Thoracic aorta (tissue), 2 donors: ENCODE measurements around the gene ANKS1A. TPM values are rescaled to one million over a fixed set of nuclear protein-coding genes. Genes with fewer than 3 reads are reported as not detected.

Experiments
- ATAC-seq: fragments of 150-250 bp; one replicate; pipeline ENCODE4 v1.8.0; 2017; ENCODE audit warnings: low read depth; ENCODE audit not compliant: insufficient number of reproducible peaks, low FRiP score
- DNase-seq: peaks from one replicate; pipeline ENCODE4 v3.0.0-alpha.2; 2020; ENCODE audit warnings: low spot score
- H3K27ac ChIP-seq, 2 donors: fragments of 200-600 bp; sonication (generic); 1 replicate in 1 of 2; 2 replicates in 1 of 2; pipeline ENCODE4 v1.5.1; 2016; ENCODE audit warnings: mild to moderate bottlenecking in 2 of 2, moderate library complexity in 2 of 2
- H3K27me3 ChIP-seq: fragments of 200-600 bp; sonication (generic); replicated peaks from 2 replicates; pipeline ENCODE4 v1.6.0; 2016; ENCODE audit warnings: mild to moderate bottlenecking; ENCODE audit not compliant: insufficient read depth
- H3K36me3 ChIP-seq: fragments of 200-600 bp; sonication (generic); one replicate; pipeline ENCODE4 v1.5.1; 2016
- H3K4me1 ChIP-seq, 2 donors: fragments of 200-600 bp; sonication (generic); 1 replicate in 1 of 2; 2 replicates in 1 of 2; pipeline versions ENCODE4 v1.5.1 to v1.6.0; 2016; ENCODE audit warnings: low read depth in 2 of 2, mild to moderate bottlenecking in 1 of 2; ENCODE audit not compliant: control insufficient read depth in 1 of 2
- H3K4me3 ChIP-seq: fragments of 200-600 bp; sonication (generic); 2 replicates; pipeline ENCODE4 v1.5.1; 2016; ENCODE audit warnings: mild to moderate bottlenecking
- H3K9me3 ChIP-seq: fragments of 200-600 bp; sonication (generic); 2 replicates; pipeline ENCODE4 v1.5.1; 2016
- total RNA-seq, 2 donors: library from RNA; depleted of rRNA; stranded (reverse); fragments of >200 nt; gene quantifications; one replicate each; pipeline versions ENCODE4 v1.1.0 to v1.2.3, GENCODE V29; 2016
- TF ChIP-seq, protein P1 (sequence below): fragments of 200-600 bp; sonication (generic); IDR thresholded peaks from one replicate; pipeline ENCODE4 v1.5.1; 2019; ENCODE audit warnings: antibody characterized with exemption

The ANKS1A gene
- total RNA-seq, 2 donors from 2014 or later: 37.9 to 55.4 TPM

DNA sequence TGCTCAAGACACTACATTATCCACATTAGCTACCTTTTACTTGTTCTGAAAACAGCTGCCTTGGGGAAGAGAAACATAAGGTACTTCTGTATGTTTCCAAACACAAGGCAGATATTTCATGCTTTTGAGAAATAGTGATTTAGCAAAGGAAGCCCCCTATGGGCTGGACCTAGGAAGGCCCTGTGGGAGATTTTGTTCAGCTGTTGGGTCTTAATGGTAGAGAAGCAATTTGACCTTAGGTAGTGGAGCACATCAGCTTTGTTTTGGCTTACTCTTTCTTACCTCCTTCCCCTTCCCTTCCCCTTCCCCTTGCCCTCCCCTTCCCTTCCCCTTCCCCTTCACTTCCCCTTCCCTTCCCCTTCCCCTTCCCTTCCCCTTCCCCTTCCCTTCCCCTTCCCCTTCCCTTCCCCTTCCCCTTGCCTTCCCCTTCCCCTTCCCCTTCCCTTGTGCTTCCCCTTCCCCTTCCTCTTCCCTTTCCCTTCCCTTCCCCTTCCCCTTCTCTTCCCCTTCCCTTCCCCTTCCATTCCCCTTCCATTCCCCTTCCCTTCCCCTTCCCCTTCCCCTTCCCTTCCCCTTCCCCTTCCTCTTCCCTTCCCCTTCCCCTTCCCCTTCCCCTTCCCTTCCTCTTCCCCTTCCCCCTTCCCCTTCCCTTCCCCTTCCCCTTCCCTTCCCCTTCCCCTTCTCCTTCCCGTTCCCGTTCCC, 84.6 kb downstream of the ANKS1A start:
- no peak overlapping the region for H3K4me3 ChIP-seq
- no peaks in the 10 kb centered on the region for H3K27me3 ChIP-seq
- no peaks in the 10 kb centered on the region for H3K4me1 ChIP-seq
- DNase-seq (no peak), ATAC-seq (no peak)
- H3K9me3 ChIP-seq: no peaks in the 10 kb centered on the region
- peaks cover 2% of the 10 kb centered on the region for H3K36me3 ChIP-seq
- TF ChIP-seq, protein P1, sequence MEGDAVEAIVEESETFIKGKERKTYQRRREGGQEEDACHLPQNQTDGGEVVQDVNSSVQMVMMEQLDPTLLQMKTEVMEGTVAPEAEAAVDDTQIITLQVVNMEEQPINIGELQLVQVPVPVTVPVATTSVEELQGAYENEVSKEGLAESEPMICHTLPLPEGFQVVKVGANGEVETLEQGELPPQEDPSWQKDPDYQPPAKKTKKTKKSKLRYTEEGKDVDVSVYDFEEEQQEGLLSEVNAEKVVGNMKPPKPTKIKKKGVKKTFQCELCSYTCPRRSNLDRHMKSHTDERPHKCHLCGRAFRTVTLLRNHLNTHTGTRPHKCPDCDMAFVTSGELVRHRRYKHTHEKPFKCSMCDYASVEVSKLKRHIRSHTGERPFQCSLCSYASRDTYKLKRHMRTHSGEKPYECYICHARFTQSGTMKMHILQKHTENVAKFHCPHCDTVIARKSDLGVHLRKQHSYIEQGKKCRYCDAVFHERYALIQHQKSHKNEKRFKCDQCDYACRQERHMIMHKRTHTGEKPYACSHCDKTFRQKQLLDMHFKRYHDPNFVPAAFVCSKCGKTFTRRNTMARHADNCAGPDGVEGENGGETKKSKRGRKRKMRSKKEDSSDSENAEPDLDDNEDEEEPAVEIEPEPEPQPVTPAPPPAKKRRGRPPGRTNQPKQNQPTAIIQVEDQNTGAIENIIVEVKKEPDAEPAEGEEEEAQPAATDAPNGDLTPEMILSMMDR: no peak
- no peak overlapping the region for H3K27ac ChIP-seq

DNA sequence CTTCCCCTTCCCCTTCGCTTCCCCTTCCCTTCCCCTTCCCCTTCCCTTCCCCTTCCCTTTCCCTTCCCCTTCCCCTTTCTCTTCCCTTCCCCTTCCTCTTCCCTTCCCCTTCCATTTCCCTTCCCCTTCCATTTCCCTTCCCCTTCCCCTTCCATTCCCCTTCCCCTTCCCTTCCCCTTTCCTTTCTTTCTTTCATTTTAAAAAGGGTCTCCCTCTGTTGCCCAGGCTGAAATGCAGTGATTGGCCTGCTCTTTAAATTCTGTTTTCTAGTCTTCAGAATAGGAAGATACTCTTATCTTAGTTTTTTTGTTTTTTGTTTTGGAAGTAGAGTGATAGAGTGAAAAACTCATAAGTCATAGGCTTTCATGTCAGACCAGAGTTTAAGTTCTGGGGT, 85.2 kb downstream of the ANKS1A start:
- no peak for ATAC-seq
- H3K9me3 ChIP-seq: no peaks in the 10 kb centered on the region

DNA sequence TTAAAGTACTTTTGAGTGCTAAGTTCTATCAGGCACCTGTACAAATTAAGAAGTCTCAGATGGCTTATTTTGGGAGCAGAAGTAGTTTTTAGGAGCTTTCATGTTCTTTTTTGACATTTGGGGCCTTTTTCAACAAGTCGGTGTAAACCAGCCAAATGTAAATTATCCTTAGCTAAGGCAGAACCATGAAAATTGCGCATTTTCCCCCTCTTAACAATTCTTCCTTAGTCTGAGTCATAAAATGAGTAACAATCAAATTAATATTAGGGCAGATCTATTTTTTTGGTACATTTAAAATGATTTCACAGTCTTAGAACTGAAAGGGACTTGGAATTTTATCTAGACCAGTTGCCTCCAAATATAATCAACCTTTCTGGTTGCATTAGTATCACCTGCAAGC, 87.2 kb downstream of the ANKS1A start:
- no peak for ATAC-seq
- no peak overlapping the region for H3K27ac ChIP-seq
- no peaks in the 10 kb centered on the region for H3K9me3 ChIP-seq
- H3K36me3 ChIP-seq: peaks cover 5% of the 10 kb centered on the region
- TF ChIP-seq, protein P1: no peak
- H3K27me3 ChIP-seq: no peaks in the 10 kb centered on the region
- H3K4me3 ChIP-seq: no peak overlapping the region
- no peaks in the 10 kb centered on the region for H3K4me1 ChIP-seq
- DNase-seq: no peak

More for the DNA sequence above, 85.2 kb downstream of the ANKS1A start:
- Histone ChIP-seq H3K36me3 (peaks cover 2% of the 10 kb centered on the region), H3K27ac (no peak overlapping the region), H3K27me3 (no peaks in the 10 kb centered on the region), H3K4me3 (no peak overlapping the region), H3K4me1 (no peaks in the 10 kb centered on the region)
- no peak for DNase-seq
- TF ChIP-seq, protein P1: no peak

DNA sequence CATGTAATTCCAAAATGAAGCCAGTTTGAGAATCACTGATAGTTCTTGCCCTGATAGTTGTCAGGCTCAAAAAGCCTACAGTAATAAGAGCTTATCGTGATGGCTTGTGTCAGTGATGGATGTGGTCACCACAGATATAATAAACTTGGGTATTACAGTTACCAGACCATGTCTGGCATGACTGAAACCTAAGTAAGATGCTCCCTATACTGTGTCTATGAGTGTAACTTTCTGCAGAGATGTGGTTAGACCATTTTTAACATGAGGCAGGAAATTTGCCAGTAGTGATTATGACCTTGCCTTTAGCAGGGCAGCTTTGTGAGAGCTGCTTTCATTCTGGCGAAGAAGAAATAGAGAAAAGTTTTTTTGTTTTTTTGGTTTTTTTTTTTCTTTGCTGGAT, 90.2 kb downstream of the ANKS1A start:
- H3K9me3 ChIP-seq: no peaks in the 10 kb centered on the region
- H3K4me3 ChIP-seq: no peak overlapping the region
- TF ChIP-seq, protein P1: no peak
- peaks cover 6% of the 10 kb centered on the region for H3K36me3 ChIP-seq
- no peak overlapping the region for H3K27ac ChIP-seq
- ATAC-seq: no peak
- no peaks in the 10 kb centered on the region for H3K27me3 ChIP-seq
- peaks cover 0 to 5% of the 10 kb centered on the region in 2 donors for H3K4me1 ChIP-seq
- no peak for DNase-seq

DNA sequence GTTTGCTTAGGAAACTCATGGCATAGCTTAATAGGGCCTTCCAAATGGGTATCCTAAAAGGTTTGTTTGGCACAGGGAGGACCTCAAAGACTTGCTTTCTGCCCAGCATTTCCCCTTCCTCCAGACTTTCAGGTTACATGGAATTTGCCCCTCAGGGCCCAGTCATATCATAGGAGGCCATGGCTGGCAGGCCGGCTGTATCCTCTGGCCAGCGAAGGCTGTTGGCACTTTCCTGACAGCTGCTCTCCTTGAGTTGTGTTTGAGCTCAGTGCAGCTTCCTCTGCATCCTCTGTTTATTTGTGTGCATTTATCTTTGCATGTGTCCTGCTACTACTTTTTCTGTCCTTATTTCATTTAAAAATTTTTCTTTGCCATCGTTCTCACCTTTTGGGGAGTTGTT, 90.9 kb downstream of the ANKS1A start:
- no peaks in the 10 kb centered on the region for H3K27me3 ChIP-seq
- ATAC-seq (no peak), DNase-seq (no peak)
- TF ChIP-seq, protein P1: no peak
- H3K9me3 ChIP-seq: no peaks in the 10 kb centered on the region
- no peak overlapping the region for H3K4me3 ChIP-seq
- H3K36me3 ChIP-seq: peaks cover 13% of the 10 kb centered on the region
- peaks cover 0 to 5% of the 10 kb centered on the region in 2 donors for H3K4me1 ChIP-seq
- no peak overlapping the region for H3K27ac ChIP-seq
